Measurements from ENCODE around the gene KRTAP16-1.
"Not testable (repeated sequence)": the region's sequence is repeated elsewhere in the genome, so short reads cannot be mapped to it uniquely, and the experiment has no call there.

The KRTAP16-1 gene, protein sequence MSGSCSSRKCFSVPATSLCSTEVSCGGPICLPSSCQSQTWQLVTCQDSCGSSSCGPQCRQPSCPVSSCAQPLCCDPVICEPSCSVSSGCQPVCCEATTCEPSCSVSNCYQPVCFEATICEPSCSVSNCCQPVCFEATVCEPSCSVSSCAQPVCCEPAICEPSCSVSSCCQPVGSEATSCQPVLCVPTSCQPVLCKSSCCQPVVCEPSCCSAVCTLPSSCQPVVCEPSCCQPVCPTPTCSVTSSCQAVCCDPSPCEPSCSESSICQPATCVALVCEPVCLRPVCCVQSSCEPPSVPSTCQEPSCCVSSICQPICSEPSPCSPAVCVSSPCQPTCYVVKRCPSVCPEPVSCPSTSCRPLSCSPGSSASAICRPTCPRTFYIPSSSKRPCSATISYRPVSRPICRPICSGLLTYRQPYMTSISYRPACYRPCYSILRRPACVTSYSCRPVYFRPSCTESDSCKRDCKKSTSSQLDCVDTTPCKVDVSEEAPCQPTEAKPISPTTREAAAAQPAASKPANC

GRCh38 chr17:41308918-41309359, at the start of gene KRTAP16-1:
TSS of gene KRTAP16-1 (minus strand) at chr17:41309309. CDS start at chr17:41309253, 56 bp downstream.
- H3K27ac ChIP-seq (ENCODE audit: low read depth, low read length), result no peak within 1 kb of the TSS
- H3K79me2 ChIP-seq (ENCODE audit: control insufficient read depth, insufficient read depth, low read length, unreplicated experiment), result no peaks in the 10 kb centered on the region
- H3K36me3 ChIP-seq (ENCODE audit: insufficient read depth, low read length), result no peaks in the 10 kb centered on the region
- H3K4me3 ChIP-seq (ENCODE audit: low read depth, low read length), result no peak within 1 kb of the TSS
- no peaks in the 10 kb centered on the region for H3K27me3 ChIP-seq (ENCODE audit: insufficient read depth, low read length)
- H3K4me1 ChIP-seq (ENCODE audit: control insufficient read depth, insufficient read depth, low read length, unreplicated experiment), result no peaks in the 10 kb centered on the region
- no peak within 1 kb of the TSS for H2AFZ ChIP-seq (ENCODE audit: low read length, unreplicated experiment)

- Histone ChIP-seq H2AFZ (ENCODE audit: low read length, unreplicated experiment) (no peak overlapping the region), H3K4me3 (ENCODE audit: low read depth, low read length) (no peak overlapping the region), H3K4me1 (ENCODE audit: control insufficient read depth, insufficient read depth, low read length, unreplicated experiment) (no peaks in the 10 kb centered on the region), H3K27ac (ENCODE audit: low read depth, low read length) (no peak overlapping the region), H3K36me3 (ENCODE audit: insufficient read depth, low read length) (no peaks in the 10 kb centered on the region), H3K27me3 (ENCODE audit: insufficient read depth, low read length) (peaks cover 27% of the 10 kb centered on the region), H3K79me2 (ENCODE audit: control insufficient read depth, insufficient read depth, low read length, unreplicated experiment) (no peaks in the 10 kb centered on the region)
Observed at GRCh38 chr17:41354536-41354935, 45.4 kb upstream of the KRTAP16-1 start.

- no peaks in the 10 kb centered on the region for H3K79me2 ChIP-seq (ENCODE audit: control insufficient read depth, insufficient read depth, low read length, unreplicated experiment)
Observed at GRCh38 chr17:41352597-41353366, 43.7 kb upstream of the KRTAP16-1 start.

GRCh38 chr17:41351177-41351576, 42.1 kb upstream of the KRTAP16-1 start:
- H3K4me3 ChIP-seq (ENCODE audit: low read depth, low read length), result no peak overlapping the region
- no peaks in the 10 kb centered on the region for H3K79me2 ChIP-seq (ENCODE audit: control insufficient read depth, insufficient read depth, low read length, unreplicated experiment)
- H3K4me1 ChIP-seq (ENCODE audit: control insufficient read depth, insufficient read depth, low read length, unreplicated experiment), result no peaks in the 10 kb centered on the region
- no peaks in the 10 kb centered on the region for H3K36me3 ChIP-seq (ENCODE audit: insufficient read depth, low read length)
- no peak overlapping the region for H2AFZ ChIP-seq (ENCODE audit: low read length, unreplicated experiment)
- peaks cover 27% of the 10 kb centered on the region for H3K27me3 ChIP-seq (ENCODE audit: insufficient read depth, low read length)
- H3K27ac ChIP-seq (ENCODE audit: low read depth, low read length), result no peak overlapping the region

More at GRCh38 chr17:41352597-41353366, 43.7 kb upstream of the KRTAP16-1 start:
- H3K27me3 ChIP-seq (ENCODE audit: insufficient read depth, low read length), result peaks cover 27% of the 10 kb centered on the region
- H2AFZ ChIP-seq (ENCODE audit: low read length, unreplicated experiment), result no peak overlapping the region
- H3K27ac ChIP-seq (ENCODE audit: low read depth, low read length), result no peak overlapping the region
- no peaks in the 10 kb centered on the region for H3K36me3 ChIP-seq (ENCODE audit: insufficient read depth, low read length)
- no peaks in the 10 kb centered on the region for H3K4me1 ChIP-seq (ENCODE audit: control insufficient read depth, insufficient read depth, low read length, unreplicated experiment)
- H3K4me3 ChIP-seq (ENCODE audit: low read depth, low read length), result no peak overlapping the region

DNA sequence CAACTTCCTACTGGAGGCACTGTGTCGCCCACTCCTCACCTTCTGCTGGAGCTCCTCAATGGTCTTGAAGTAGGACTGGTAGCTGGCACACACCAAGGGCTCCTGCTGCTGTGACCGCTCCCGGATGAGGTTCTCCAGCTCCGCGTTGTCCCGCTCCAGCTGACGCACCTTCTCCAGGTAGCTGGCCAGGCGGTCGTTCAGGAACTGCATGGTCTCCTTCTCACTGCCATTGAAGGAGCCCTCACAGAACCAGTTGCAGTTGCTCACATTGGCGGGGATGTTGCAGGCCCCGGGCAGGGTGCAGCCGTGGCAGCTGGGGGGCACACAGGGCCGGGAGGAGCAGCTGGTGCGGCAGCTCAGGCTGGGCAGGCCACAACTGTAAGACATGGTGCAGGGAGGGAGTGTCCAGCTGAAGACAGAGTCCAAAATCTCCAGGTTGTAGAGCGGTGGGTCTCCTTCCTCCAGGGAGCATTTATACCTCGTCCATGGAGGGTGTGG, 41.3 kb upstream of the KRTAP16-1 start, which contains the start of gene KRT33A:
KRT33A (minus strand) TSS at position 448 of the 498 bp plus-strand sequence; CDS start at position 387, 61 bp downstream.
- H3K4me1 ChIP-seq (ENCODE audit: control insufficient read depth, insufficient read depth, low read length, unreplicated experiment); H3K4me3 ChIP-seq (ENCODE audit: low read depth, low read length); H3K79me2 ChIP-seq (ENCODE audit: control insufficient read depth, insufficient read depth, low read length, unreplicated experiment); H2AFZ ChIP-seq (ENCODE audit: low read length, unreplicated experiment); H3K27ac ChIP-seq (ENCODE audit: low read depth, low read length); H3K36me3 ChIP-seq (ENCODE audit: insufficient read depth, low read length): not testable (repeated sequence)
- peaks cover 27% of the 10 kb centered on the region for H3K27me3 ChIP-seq (ENCODE audit: insufficient read depth, low read length)

DNA sequence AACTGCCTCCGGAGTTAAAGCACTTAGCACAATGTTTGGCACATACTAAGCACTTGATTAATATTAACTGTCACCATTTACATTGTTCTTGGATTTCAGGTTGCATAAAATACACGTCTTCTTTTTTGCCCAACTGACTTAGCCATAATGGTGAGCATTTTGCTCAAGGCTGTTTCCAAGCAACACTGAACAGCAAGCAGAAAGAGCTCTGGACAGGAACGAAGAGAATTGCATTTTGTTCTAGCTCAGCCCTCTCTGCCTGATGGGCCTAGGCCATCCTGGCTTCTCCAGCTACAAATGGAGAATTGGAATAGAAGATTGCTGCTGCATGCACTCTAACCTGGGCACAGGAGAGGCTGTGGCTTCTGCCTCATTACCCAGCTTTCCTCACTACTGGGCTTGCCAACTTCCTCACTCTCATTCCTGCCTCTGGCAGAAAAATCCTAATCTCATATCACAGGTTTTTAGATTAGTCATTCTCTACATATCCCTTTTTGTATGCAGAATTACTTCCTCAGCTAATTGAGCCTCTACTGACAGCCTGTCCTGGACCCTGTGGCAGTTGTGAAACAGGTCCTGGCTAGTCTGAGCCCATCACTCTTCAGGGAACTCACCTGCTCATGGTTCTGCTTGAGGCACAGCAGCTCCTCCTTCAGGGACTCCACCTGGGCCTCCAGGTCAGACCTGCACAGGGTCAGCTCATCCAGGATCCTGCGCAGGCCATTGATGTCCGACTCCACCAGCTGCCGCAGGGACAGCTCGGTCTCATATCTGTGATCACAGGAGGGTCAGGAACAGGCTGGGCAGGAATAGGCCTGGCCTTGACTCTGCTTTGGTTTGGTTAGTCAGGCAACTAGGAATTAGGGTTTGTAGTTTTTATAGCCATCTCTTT, 39.0 kb upstream of the KRTAP16-1 start:
- Histone ChIP-seq H3K4me1 (ENCODE audit: control insufficient read depth, insufficient read depth, low read length, unreplicated experiment) (no peaks in the 10 kb centered on the region), H3K27ac (ENCODE audit: low read depth, low read length) (no peak overlapping the region)

DNA sequence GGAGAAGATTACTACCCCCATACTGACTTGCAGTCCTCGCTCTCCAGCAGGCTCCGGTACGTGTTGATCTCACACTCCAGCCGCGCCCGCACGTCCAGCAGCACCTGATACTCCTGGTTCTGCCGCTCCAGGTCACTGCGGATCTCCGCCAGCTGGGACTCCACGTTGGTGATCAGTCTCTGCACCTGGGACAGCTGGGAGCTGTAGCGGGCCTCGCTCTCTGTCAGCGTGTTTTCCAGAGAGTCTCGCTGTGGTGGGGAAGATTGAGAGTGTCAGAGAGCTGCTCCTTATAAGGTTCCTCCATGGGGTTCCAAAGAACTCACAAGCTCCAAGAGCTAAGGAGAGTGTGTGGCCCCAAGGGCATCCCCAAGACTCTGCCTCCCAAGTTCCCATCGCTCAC, 37.3 kb upstream of the KRTAP16-1 start:
- not testable (repeated sequence) for H3K36me3 ChIP-seq (ENCODE audit: insufficient read depth, low read length); H2AFZ ChIP-seq (ENCODE audit: low read length, unreplicated experiment); H3K27me3 ChIP-seq (ENCODE audit: insufficient read depth, low read length); H3K4me3 ChIP-seq (ENCODE audit: low read depth, low read length); H3K27ac ChIP-seq (ENCODE audit: low read depth, low read length); H3K79me2 ChIP-seq (ENCODE audit: control insufficient read depth, insufficient read depth, low read length, unreplicated experiment); H3K4me1 ChIP-seq (ENCODE audit: control insufficient read depth, insufficient read depth, low read length, unreplicated experiment)

More for the DNA sequence above, 39.0 kb upstream of the KRTAP16-1 start:
- Histone ChIP-seq H3K36me3 (ENCODE audit: insufficient read depth, low read length) (no peaks in the 10 kb centered on the region), H3K79me2 (ENCODE audit: control insufficient read depth, insufficient read depth, low read length, unreplicated experiment) (no peaks in the 10 kb centered on the region), H2AFZ (ENCODE audit: low read length, unreplicated experiment) (no peak overlapping the region), H3K4me3 (ENCODE audit: low read depth, low read length) (no peak overlapping the region), H3K27me3 (ENCODE audit: insufficient read depth, low read length) (peaks cover 15% of the 10 kb centered on the region)

DNA sequence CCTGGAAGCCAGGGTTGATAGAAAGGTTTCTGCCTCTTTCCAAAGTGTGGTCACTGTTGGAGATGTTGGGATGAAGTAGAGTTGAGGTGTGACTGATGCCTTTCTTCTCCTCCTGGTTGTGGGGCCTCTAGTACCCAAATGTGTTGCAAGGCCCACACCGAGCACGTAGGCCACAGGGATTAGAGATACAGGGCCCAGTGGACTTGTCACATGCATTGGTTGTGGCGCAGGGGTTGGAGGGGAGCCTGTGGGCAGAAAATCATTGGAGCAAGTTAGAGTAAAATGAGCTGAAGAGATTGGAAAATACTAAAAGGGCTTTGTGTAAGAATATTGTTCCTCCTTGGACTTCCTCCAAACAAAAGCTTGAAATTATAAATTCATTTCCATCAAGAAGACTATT, 36.9 kb upstream of the KRTAP16-1 start:
- H3K4me3 ChIP-seq (ENCODE audit: low read depth, low read length), result no peak overlapping the region
- H2AFZ ChIP-seq (ENCODE audit: low read length, unreplicated experiment), result no peak overlapping the region
- H3K4me1 ChIP-seq (ENCODE audit: control insufficient read depth, insufficient read depth, low read length, unreplicated experiment), result no peaks in the 10 kb centered on the region
- no peak overlapping the region for H3K27ac ChIP-seq (ENCODE audit: low read depth, low read length)
- peaks cover 2% of the 10 kb centered on the region for H3K27me3 ChIP-seq (ENCODE audit: insufficient read depth, low read length)
- no peaks in the 10 kb centered on the region for H3K79me2 ChIP-seq (ENCODE audit: control insufficient read depth, insufficient read depth, low read length, unreplicated experiment)
- H3K36me3 ChIP-seq (ENCODE audit: insufficient read depth, low read length), result no peaks in the 10 kb centered on the region

DNA sequence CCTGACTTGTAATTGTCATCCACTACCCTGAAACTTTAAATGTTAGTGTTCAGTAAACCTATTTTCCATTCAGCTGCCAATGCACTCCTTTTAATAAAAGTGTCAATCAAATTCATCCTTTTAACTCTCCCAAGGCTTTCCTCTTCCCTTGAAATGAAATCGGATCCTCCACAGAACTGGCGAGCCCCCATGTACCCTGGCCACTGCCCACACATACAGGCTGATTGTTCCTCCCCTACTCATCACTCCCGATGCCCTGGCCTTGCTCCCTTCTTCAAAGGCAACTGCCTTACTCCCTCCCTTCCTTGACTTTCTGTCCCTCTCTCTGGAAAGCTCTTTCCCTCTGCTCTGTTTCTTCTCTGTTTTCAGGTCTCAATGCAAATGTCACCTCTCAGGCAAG, 33.9 kb upstream of the KRTAP16-1 start:
- Histone ChIP-seq H3K27me3 (ENCODE audit: insufficient read depth, low read length) (no peaks in the 10 kb centered on the region), H3K36me3 (ENCODE audit: insufficient read depth, low read length) (no peaks in the 10 kb centered on the region), H3K4me3 (ENCODE audit: low read depth, low read length) (no peak overlapping the region), H3K27ac (ENCODE audit: low read depth, low read length) (no peak overlapping the region), H3K79me2 (ENCODE audit: control insufficient read depth, insufficient read depth, low read length, unreplicated experiment) (no peaks in the 10 kb centered on the region), H3K4me1 (ENCODE audit: control insufficient read depth, insufficient read depth, low read length, unreplicated experiment) (no peaks in the 10 kb centered on the region), H2AFZ (ENCODE audit: low read length, unreplicated experiment) (no peak overlapping the region)

All from ACC112 (cell line).